HEK293 (cell line): ENCODE results near the gene ZC2HC1C.

ENCODE experiments used
- CTCF ChIA-PET: fragments of 350-600 bp; formaldehyde crosslinking; extraction: SDS; loops from one replicate; lab custom pipeline; 2021; ENCODE audit warnings: antibody characterized with exemption; lab: Yijun Ruan, JAX
- POLR2A ChIA-PET: fragments of 300-600 bp; formaldehyde crosslinking; extraction: SDS; loops from one replicate; lab custom pipeline; 2020; ENCODE audit warnings: antibody characterized with exemption, inconsistent platforms; lab: Yijun Ruan, JAX
- H3K27ac ChIP-seq: fragments of 200-500 bp; sonication (Bioruptor generic); 2 replicates; pipeline ENCODE4 v1.5.1; 2014; ENCODE audit warnings: low read depth, low read length, control low read depth, inconsistent platforms; ENCODE audit errors: extremely low read depth
- H3K36me3 ChIP-seq, 2 experiments: fragments of 200-500 bp in 1 of 2; sonication (Bioruptor generic) in 1 of 2; 1 replicate in 1 of 2; 2 replicates in 1 of 2; pipeline ENCODE4 v1.5.1; 2014 to 2017; ENCODE audit warnings: inconsistent platforms in 2 of 2, low read length in 2 of 2; ENCODE audit not compliant: control insufficient read depth in 2 of 2, insufficient read depth in 1 of 2
- H3K4me1 ChIP-seq: fragments of 200-500 bp; sonication (Bioruptor generic); 2 replicates; pipeline ENCODE4 v1.5.1; 2014; ENCODE audit warnings: mild to moderate bottlenecking, low read length, inconsistent platforms; ENCODE audit not compliant: control insufficient read depth, insufficient read depth
- H3K4me3 ChIP-seq: 2 replicates; pipeline ENCODE4 v1.5.1; 2011; ENCODE audit warnings: low read depth, mild to moderate bottlenecking, control low read depth, low read length, moderate library complexity
- H3K9me3 ChIP-seq: fragments of 200-500 bp; sonication (Bioruptor generic); 2 replicates; pipeline ENCODE4 v1.5.1; 2014; ENCODE audit warnings: low read depth, low read length, inconsistent platforms; ENCODE audit not compliant: control insufficient read depth, insufficient read depth
- HOXC10 ChIP-seq: sonication (generic); formaldehyde crosslinking; IDR thresholded peaks from 2 replicates; pipeline ENCODE4 v1.8.1; 2023; ENCODE audit warnings: mild to moderate bottlenecking, missing genetic modification reagents
- RBAK ChIP-seq: fragments of 450-650 bp; formaldehyde crosslinking; IDR thresholded peaks from 2 replicates; pipeline ENCODE4 v1.5.1; 2016; ENCODE audit warnings: missing biosample characterization, missing genetic modification characterization
- ZBTB17 ChIP-seq: fragments of 450-650 bp; formaldehyde crosslinking; IDR thresholded peaks from 2 replicates; pipeline ENCODE4 v1.5.1; 2016; ENCODE audit warnings: missing biosample characterization, missing genetic modification characterization
- ZFHX2 ChIP-seq: fragments of 450-650 bp; formaldehyde crosslinking; conservative IDR thresholded peaks from 2 replicates; pipeline ENCODE4 v1.5.1; 2016; ENCODE audit warnings: missing biosample characterization, missing genetic modification characterization
- ZNF175 ChIP-seq: fragments of 450-650 bp; formaldehyde crosslinking; IDR thresholded peaks from 2 replicates; pipeline ENCODE4 v1.5.1; 2016; ENCODE audit warnings: missing biosample characterization, missing genetic modification characterization
- ZNF24 ChIP-seq: fragments of 450-650 bp; formaldehyde crosslinking; IDR thresholded peaks from 2 replicates; pipeline ENCODE4 v1.5.1; 2016; ENCODE audit warnings: missing biosample characterization, missing genetic modification characterization
- ZNF280D ChIP-seq: fragments of 450-650 bp; formaldehyde crosslinking; IDR thresholded peaks from 2 replicates; pipeline ENCODE4 v1.5.1; 2016; ENCODE audit warnings: missing biosample characterization, missing genetic modification characterization
- ZNF391 ChIP-seq: fragments of 450-650 bp; formaldehyde crosslinking; IDR thresholded peaks from 2 replicates; pipeline ENCODE4 v1.5.1; 2016; ENCODE audit warnings: low read depth, missing biosample characterization, missing genetic modification characterization, borderline replicate concordance
- ZNF394 ChIP-seq: fragments of 450-650 bp; formaldehyde crosslinking; IDR thresholded peaks from 2 replicates; pipeline ENCODE4 v1.5.1; 2016; ENCODE audit warnings: missing biosample characterization, missing genetic modification characterization, mild to moderate bottlenecking, moderate library complexity, borderline replicate concordance
- ZNF404 ChIP-seq: fragments of 450-650 bp; formaldehyde crosslinking; IDR thresholded peaks from 2 replicates; pipeline ENCODE4 v1.5.1; 2017; ENCODE audit warnings: missing biosample characterization, missing genetic modification characterization
- ZNF600 ChIP-seq: fragments of 450-650 bp; formaldehyde crosslinking; IDR thresholded peaks from 2 replicates; pipeline ENCODE4 v1.5.1; 2016; ENCODE audit warnings: missing biosample characterization, missing genetic modification characterization
- ZNF621 ChIP-seq: fragments of 450-650 bp; formaldehyde crosslinking; IDR thresholded peaks from 2 replicates; pipeline ENCODE4 v1.5.1; 2017; ENCODE audit warnings: missing biosample characterization, missing genetic modification characterization
- ZNF701 ChIP-seq: fragments of 450-650 bp; formaldehyde crosslinking; IDR thresholded peaks from 2 replicates; pipeline ENCODE4 v1.5.1; 2016; ENCODE audit warnings: missing biosample characterization, missing genetic modification characterization
- ZNF76 ChIP-seq: fragments of 450-650 bp; formaldehyde crosslinking; IDR thresholded peaks from 2 replicates; pipeline ENCODE4; 2016; ENCODE audit warnings: low read depth, missing biosample characterization, missing genetic modification characterization, borderline replicate concordance
- ZNF785 ChIP-seq: fragments of 450-650 bp; formaldehyde crosslinking; IDR thresholded peaks from 2 replicates; pipeline ENCODE4 v1.5.1; 2016; ENCODE audit warnings: missing biosample characterization, missing genetic modification characterization

ZC2HC1C gene

DNA sequence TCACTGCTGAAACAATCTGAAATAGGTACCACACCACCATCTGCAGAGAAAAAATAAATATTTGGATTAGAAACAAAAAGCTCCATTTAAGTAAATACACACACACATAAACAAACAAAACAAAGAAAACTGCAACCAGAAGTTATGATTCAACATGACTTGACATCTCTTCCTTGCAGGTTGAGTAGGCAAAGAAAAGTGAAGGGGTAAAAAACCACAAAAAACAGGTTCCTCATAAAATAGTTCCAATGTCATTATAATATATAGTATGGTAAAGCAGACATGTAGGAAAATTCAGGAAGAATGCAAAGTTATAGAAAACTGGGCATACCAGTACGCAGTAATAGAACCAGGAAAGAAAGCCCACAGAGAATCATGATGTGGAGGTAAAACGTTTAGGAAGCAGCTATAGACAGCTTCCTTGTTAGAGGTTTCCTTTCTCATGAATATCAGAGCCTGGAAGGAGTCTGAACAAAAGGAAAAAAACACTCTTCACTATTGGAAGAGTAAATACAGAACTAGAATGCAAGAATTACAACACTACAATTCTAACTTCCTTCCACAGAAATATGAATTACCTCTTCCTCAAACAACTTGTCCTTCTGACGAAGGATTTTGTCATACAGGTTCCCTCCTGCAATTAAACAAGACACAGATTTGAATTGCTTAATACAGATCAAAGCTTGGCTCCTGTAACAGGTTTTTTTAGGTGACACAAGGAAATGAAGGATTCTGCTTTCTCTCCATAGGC lies 51.3 kb downstream of the ZC2HC1C start:
- peaks cover 47 to 63% of the 10 kb centered on the region in 2 experiments for H3K36me3 ChIP-seq
- CTCF ChIA-PET: interaction anchor here (0.6 to 1.0 kb wide), 2 partner anchors 32 to 156 kb away, joined by 3 to 4 read pairs; no protein-coding TSS in a partner anchor
- no peak overlapping the region for H3K4me3 ChIP-seq
- POLR2A ChIA-PET: interaction anchor here (0.6 kb wide), 1 partner anchor 539 kb away, joined by 7 read pairs; no protein-coding TSS in a partner anchor
- peaks cover 15% of the 10 kb centered on the region for H3K4me1 ChIP-seq
- TF ChIP-seq ZNF785 (tag by site-specific recombination) (no peak), ZNF621 (tag by site-specific recombination) (no peak), ZNF175 (tag by site-specific recombination) (no peak), ZNF280D (tag by site-specific recombination) (no peak), ZNF76 (tag by site-specific recombination) (no peak), ZNF394 (tag by site-specific recombination) (no peak), ZNF24 (tag by site-specific recombination) (no peak), ZNF391 (tag by site-specific recombination) (no peak)
- no peak overlapping the region for H3K27ac ChIP-seq
- no peaks in the 10 kb centered on the region for H3K9me3 ChIP-seq

DNA sequence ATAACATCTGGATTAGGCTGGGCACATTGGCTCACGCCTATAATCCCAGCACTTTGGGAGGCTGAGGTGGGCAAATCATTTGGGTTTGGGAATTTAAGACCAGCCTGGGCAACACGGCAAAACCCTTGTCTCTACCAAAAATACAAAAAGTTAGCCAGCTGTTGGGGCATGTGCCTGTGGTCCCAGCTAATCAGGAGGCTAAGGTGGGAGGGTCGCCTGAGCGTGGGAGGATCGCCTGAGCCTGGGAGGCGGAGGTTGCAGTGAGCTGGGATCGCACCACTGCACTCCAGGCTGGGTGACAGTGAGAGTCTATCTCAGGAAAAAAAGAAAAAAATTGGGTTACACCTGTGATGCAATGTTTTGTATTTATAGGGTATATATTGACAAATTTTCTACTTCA lies 52.1 kb downstream of the ZC2HC1C start:
- H3K4me1 ChIP-seq: peaks cover 15% of the 10 kb centered on the region
- no peak overlapping the region for H3K27ac ChIP-seq
- no peaks in the 10 kb centered on the region for H3K9me3 ChIP-seq
- TF ChIP-seq ZNF404 (tag by site-specific recombination) (no peak), ZFHX2 (tag by site-specific recombination) (peak; percentile 74), ZNF701 (tag by site-specific recombination) (no peak), HOXC10 (CRISPR knock-in tag) (no peak)
- peaks cover 39 to 55% of the 10 kb centered on the region in 2 experiments for H3K36me3 ChIP-seq
- POLR2A ChIA-PET: no interaction called here
- H3K4me3 ChIP-seq: no peak overlapping the region
- CTCF ChIA-PET: no interaction called here

DNA sequence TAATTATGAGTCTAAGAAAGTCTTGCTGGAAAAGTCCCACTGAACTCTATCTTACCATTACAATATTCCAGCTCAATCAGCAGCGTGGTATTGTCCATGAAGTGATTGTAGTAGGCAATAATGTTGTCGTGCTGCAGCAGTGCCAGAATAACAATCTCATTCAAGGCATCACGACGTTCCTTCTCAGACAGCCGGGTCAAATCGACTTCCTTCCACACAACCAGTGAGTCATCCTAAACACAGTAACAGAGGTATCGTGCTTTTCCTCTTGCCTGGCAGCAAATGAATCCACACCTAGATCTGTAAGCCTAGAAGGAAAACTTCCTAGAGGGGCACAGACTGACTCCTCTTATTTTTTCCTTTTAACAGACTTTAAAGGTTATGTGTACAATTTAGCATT lies 54.5 kb downstream of the ZC2HC1C start:
- CTCF ChIA-PET: no interaction called here
- H3K27ac ChIP-seq: 0 out of 2 replicates have a peak overlapping the region, but pooled peaks have one; percentile 33
- POLR2A ChIA-PET: interaction anchor here (0.7 to 1.0 kb wide), 2 partner anchors 173 to 177 kb away, joined by 4 to 8 read pairs; no protein-coding TSS in a partner anchor
- TF ChIP-seq RBAK (tag by site-specific recombination) (no peak), ZNF600 (tag by site-specific recombination) (peak; percentile 54; the same call in 1 of the 2 replicates), ZBTB17 (tag by site-specific recombination) (peak; percentile 26; the same call in 1 of the 2 replicates)
- H3K36me3 ChIP-seq: peaks cover 16 to 37% of the 10 kb centered on the region in 2 experiments
- H3K4me3 ChIP-seq: no peak overlapping the region
- H3K4me1 ChIP-seq: peaks cover 19% of the 10 kb centered on the region
- H3K9me3 ChIP-seq: no peaks in the 10 kb centered on the region
